ENCODE data around the gene SLFN12L. TPM values are rescaled to one million over a fixed set of nuclear protein-coding genes. Genes with fewer than 3 reads are reported as not detected.

SLFN12L gene
- 0.07 TPM in 1 of 5 replicates, not detected in the others for total RNA-seq (2022; extraction: Qiagen RNA extraction)

GRCh38 chr17:35537601-35538141 lies at the start of gene SLFN12L:
Gene SLFN12L (minus strand): TSS chr17:35537678. CDS start chr17:35522364, 15,314 bp downstream.

DNA sequence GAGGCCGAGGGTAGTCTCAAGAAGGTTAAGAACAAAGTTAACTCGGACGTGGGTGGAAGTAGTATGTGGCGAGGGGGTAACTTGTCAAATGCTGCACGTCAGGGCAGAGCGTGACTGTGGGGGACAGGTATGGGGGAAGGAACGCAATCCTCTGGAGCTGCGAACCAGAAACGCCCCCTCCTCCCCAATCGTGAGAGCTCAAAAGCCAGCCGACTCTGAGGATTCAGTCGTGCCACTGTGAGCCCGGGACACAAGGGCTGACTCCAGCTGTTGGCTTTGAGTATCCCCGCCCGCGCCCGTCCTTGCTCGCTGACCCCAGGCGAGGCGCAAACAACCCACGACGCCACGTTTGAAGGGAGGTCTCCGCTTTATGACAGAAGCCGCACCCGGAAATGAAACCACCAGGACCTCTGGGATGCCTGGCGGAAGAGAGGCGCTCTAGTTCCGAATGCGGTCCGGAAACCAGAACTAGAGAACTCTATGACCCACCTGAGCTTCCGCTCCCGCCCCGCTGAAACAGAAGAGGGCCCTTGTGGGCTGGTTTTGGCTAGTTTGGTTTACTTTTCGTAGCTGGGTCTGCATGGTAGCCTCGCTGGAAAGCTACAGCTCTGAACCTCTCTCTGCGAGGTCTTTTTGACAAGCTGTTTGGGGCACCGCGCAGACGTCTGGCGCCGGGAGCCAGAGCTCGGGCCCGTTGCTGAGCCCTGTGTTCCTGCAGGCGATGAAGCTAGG lies 40.9 kb upstream of the SLFN12L start, which contains the start of gene PEX12:
PEX12 (minus strand) TSS at position 375 of the 732 bp plus-strand sequence. CDS start 550 bp downstream, outside the sequence.

DNA sequence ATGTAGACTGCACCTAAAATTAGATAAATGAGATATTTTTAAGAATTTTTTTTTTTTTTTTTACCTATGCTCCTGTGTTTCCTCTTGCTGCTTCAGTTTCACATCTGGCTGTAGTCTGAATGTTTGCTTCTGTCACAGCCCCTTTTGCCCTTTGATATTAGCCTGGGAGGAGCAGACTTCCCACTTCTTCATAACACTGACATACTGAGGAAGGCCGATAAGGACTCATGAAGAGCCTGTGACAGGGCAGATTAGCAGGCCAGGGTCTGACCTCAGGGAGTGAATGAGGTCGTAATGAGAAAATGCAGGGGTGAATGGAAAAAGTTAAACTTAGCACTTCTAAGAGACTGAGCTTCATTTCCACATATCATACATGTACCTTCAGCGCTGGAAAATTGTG lies 23.2 kb upstream of the SLFN12L start, which contains the start of gene SLFN14:
SLFN14 (minus strand) TSS at position 117 of the 400 bp plus-strand sequence. CDS start 2,757 bp downstream, outside the sequence.

GRCh38 chr17:35448214-35448898 lies 89.1 kb downstream of the SLFN12L start, which contains the start of gene SLFN13:
Gene SLFN13 (minus strand): TSS chr17:35448766. CDS start chr17:35445680, 3,086 bp downstream.

GRCh38 chr17:35432176-35433074 lies 105.1 kb downstream of the SLFN12L start, which contains the start of gene SLFN12:
Gene SLFN12 (minus strand): TSS chr17:35432500. CDS start chr17:35423028, 9,472 bp downstream.

Other genes with a start within 250 kb of the SLFN12L start
- 3.3 to 7.0 TPM (median 6.5 TPM) in 5 replicates for gene SLFN11, start 164.1 kb downstream of the SLFN12L start, total RNA-seq (2022; extraction: Qiagen RNA extraction)
- 0.11 TPM in 1 of 5 replicates, not detected in the others for gene SLFN12, start 105.2 kb downstream of the SLFN12L start, total RNA-seq (2022; extraction: Qiagen RNA extraction)
- 3.3 to 4.3 TPM (median 3.6 TPM) in 5 replicates for gene SLFN13, start 88.9 kb downstream of the SLFN12L start, total RNA-seq (2022; extraction: Qiagen RNA extraction)
- gene SLFN14, start 23.1 kb upstream of the SLFN12L start, total RNA-seq (2022; extraction: Qiagen RNA extraction): not detected in 5 replicates
- 7.1 to 8.2 TPM (median 7.9 TPM) in 5 replicates for gene PEX12, start 40.9 kb upstream of the SLFN12L start, total RNA-seq (2022; extraction: Qiagen RNA extraction)
- 120 to 149 TPM (median 133 TPM) in 5 replicates for gene AP2B1, start 49.6 kb upstream of the SLFN12L start, total RNA-seq (2022; extraction: Qiagen RNA extraction)
- gene RASL10B, start 194.0 kb upstream of the SLFN12L start, total RNA-seq (2022; extraction: Qiagen RNA extraction): 0.07 to 0.14 TPM (median 0.13 TPM) in 5 replicates
- 0.04 to 0.08 TPM (median 0.08 TPM) in 5 replicates for gene GAS2L2, start 215.6 kb upstream of the SLFN12L start, total RNA-seq (2022; extraction: Qiagen RNA extraction)
- gene C17orf50, start 223.2 kb upstream of the SLFN12L start, total RNA-seq (2022; extraction: Qiagen RNA extraction): 0.21 to 0.59 TPM (median 0.34 TPM) in 4 of 5 replicates, not detected in the other

All from A549 treated with Mapracorat at 1 μM for 4 hours (cell line).